GM19452 (cell line): Measurements from ENCODE around the gene KCTD1.

Experiments used
- ATAC-seq: cut with Tn5 transposase; IDR thresholded peaks from one replicate; pipeline ENCODE4 v1.9.1; 2021; ENCODE audit not compliant: unreplicated experiment

Gene KCTD1

DNA sequence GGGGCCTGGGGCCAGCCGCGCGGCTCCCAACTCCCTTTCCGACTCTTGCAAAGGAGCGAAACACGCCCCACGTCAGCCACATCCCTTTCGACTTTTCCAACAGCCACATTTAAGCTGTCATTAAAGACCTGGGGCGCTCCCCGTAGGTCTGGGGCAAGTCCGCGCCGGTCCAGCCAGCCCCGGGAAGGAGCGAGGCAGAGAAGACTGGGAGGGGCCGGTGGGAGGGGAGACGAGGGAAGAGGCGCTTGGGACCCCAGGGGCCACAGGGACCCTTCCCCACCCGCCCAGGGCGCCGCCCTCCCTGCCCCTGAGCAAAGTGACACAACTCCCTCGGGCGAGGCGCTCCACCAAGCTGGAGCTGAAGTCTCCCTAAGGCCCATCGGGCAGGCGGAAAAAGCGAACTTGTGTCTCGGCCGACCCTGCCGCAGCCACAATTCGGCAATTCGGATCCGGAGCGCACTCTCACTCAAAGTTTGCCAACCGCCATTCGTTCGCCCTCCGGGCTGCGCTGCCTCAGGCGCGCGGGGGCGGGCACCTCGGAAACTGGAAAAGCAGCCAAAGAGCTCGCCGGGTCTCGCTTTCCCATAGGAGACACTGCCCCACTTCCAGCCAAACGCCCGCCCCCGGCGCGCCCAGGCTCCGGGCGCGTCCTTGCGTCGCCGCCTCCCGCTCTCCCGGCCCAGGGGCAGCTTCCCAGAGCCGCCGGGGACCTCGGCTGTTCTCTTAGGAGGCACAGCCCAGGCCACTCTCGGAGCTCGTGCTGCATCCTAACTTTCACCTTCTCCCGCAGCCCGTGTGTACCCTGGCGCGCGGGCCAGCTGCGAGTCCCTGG lies 1.1 kb upstream of the KCTD1 start:
- ATAC-seq = no peak

DNA sequence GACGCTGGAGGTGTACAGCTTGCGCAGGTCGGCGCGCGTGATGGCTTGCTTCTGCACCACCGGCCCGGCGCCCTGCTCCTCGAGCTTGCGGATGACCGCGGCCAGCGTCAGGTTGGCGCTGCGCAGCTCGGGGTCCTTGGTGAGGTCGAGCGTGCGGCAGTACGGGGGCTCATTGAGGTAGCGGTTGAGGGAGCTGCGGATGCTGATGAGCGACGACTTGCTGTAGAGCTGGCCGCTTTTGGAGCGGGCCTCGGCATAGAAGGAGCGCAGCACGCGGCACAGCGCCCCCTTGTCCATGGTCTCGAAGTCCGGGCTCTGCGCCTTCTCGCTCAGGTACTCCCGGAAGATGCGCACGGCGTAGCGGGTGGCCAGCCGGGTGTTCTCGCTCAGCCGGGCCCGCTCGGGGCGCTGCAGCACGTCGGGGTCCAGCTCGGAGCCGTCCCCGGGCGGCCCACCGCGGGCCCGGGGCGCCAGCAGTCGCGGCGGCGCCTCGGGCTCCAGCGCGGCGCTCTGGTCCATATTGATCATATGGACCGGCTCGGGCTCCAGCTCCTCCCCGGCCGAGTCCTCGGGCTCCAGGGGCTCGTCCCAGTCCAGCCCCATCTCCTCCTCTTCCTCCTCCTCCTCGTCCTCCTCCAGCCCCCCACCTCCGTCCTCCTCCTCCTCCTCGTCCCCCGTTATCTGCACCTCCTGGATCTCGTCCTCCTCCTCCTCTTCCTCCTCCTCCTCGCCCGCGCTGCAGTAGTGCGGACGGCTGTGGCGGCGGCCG lies 523 bp downstream of the KCTD1 start:
- ATAC-seq = peak; percentile 60

DNA sequence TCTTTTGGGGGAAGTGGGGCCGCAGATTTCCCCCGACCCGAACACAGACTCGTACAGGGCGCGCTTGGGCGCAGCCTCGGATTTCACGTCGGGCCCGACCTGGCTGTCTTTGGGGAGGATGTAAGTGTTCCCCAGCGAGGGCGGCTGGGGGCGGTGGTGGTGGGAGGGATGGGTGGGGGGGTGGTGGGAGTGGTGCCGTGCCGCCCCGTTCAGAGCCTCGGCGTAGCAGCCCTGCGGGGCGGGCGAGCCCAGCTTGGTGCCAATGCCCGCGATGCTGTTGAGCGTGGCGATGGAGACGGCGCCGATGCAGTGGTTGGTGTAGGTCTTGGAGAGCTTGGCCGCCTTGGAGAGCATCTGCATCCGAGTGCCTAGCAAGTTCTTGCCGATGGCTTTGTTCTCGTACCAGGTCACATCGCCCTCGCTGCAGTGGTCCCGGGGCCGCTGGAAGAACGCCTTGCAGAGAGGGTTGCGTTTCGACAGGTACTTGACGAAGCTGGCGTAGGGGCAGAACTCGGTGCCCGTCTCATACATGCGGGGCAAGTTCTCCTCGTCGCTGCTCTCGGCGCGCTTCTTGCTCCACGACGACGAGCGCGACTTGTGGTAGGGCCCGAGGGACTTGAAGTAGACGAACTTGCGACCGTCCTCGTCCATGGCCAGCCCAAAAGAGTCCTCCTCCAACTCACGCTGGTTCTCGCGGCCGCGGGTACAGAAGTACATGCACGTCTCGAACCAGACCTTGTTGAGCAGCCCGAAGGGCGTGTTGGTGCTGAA lies 1.3 kb downstream of the KCTD1 start:
- ATAC-seq = no peak

DNA sequence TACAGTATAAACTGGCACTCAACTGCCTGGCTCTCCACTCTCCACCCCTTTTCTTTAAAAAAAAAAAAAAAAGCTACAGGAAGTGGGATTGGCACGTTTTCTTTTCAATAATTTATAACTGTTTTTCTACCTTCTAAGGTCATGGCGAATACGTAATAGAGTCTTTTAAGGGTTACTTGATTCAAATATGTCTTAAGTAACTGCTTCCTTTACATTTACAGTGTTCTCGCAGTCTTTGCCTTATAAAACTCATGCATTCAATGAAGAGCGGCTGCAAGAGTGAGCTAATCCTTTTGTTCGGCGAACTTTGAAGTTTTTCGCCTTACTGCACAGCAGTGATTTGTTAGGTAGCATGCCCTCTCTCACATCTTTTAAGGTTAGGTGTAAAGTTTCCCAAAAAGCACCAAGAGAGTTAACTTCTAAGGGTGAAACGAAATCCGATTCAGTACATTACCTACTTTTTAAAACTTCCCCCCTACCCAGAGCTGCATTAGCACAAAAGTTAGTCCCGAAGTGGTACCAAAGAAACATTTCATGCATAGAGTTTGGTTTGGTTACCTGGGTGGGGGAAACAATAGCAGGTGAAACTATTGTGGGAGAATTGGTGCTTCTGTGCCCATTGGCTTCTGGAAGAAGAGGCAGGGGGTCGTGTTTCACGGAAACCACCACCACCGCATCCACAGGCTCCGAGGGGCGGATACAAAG lies 2.0 kb downstream of the KCTD1 start:
- no peak for ATAC-seq

DNA sequence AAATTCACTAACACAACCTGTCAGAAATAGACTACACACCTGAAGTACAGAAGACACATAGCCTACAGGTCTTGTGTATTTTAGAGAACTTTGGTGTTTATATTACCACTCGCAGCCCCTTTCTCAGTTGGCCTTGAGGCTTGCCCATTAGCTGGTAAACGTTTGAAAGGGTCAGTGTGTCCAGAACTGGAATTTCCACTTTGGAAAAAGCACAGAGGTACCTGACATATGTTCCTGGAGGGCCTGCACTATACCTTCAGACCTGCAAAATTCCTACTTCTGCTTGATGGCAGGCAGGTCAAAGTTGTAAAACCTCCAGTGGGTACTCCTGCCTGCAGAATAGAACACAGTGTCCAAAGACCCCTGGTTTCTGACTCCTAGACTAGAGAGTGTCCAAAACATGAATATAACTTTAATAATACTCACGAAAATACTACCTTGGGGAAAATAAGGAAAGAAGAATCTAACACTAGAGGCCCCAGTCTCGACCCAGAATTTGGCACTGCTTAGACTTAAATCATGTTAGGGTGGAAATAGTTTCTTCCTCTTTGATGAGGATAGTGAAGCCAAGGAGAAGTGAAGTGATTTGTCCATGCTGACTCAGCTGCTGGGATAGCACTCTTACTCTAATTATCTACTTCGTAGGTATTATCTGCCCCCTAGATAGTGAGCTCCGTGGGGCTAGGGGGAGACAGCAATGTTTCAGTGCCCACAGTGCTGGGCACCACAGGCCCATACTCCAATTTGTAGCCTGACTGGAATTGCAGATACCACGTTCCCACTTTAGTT lies 2.8 kb downstream of the KCTD1 start:
- ATAC-seq = no peak

DNA sequence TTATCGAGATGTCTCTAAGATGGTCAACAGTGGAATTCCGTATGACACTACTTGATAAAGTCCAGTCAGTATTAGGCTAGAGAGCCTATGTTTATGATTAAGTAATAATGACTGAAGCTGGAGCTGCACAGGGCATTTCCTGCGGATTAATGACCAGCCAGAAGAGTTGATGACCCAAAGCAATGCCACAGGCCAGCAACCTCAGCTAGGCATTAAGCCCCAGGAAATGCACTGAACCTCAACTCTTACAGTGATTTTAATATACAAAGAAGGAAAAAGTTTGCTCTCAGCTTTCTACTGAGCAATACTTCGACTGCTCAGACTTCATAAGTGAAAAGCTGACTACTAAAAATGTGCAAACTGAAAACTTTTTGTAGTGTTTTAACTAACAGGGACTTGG lies 3.9 kb downstream of the KCTD1 start:
- no peak for ATAC-seq

DNA sequence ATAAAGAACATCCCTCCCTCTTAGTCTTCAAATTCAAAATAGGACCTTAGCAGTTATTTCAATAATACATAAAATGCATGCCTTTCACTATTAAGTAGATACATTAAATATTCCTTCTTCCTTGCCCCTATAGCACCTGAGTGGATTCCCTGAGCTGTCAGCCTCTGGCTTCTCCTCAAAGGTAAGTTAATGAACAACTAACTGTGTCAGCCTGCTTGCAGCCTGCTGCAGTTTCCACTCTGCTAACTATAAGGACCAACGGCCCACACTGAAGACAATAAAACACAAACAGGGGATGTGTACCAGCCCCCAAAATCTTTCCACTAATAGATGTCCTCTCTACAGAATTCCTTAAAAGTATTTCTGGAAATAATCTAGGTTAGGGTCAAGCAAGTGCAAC lies 5.0 kb downstream of the KCTD1 start:
- no peak for ATAC-seq

DNA sequence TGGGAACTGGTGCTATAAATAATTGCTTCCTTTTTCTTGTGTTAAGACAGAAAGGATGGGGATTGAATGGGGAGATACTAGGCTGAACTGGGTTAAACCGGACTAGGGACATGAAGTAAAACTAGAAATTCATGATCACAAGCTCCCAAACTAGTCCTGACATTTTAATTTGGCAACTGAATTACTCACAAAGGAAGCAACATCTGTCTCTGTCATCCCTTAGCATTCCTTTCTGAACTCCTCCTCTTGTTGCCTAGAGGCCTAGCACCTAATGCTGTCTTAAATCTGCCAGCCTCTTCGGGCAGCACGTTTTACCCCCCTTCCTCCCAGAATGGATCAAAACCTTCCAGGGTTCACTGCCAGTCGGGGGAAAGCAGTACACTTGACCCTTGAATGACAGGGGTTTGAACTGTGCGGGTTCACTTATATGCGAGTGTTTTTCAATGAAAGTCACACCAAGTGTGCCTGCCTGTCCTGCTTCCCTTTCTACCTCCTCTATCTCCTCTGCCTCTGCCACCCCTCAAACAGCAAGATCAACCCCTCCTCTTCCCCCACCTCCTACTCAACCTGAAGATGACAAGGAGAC lies 8.2 kb downstream of the KCTD1 start:
- no peak for ATAC-seq

DNA sequence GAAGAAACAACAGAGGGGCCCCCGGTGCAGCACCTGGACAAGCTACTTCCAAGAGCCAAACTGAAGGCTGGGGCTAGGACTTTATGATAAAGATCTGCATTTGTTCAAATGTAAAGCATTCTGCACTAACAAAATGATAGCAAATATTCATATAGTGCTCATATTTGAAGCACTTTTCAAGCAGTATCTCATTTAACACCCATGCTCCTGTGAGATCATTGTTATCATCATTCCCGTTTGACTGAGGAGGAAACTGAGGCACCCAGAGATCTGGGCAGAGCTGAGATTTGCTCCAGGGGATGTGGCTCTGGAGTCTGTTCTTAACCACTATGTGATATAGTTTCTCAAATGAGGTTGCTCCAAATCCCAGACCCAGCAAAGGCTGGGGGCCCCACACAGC lies 9.8 kb downstream of the KCTD1 start:
- ATAC-seq = no peak

DNA sequence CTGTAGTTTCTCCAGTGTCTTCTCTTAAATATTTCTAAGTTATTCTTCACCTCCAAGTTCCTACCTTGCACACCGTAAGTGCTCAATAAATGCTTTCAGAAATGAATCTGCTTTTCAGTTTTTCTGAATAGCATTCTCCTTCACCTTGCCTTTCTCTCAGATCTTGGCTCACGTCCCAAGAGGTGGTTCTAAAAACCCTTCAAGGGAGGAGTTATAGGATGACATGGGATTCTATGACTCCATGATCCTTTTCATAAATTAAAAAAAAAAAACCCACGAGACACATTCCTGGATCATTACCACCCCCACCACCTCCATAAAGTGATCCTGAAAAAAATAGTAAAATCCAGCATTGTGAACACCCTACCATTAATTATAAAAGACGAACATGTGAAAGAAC lies 11.7 kb downstream of the KCTD1 start:
- no peak for ATAC-seq

DNA sequence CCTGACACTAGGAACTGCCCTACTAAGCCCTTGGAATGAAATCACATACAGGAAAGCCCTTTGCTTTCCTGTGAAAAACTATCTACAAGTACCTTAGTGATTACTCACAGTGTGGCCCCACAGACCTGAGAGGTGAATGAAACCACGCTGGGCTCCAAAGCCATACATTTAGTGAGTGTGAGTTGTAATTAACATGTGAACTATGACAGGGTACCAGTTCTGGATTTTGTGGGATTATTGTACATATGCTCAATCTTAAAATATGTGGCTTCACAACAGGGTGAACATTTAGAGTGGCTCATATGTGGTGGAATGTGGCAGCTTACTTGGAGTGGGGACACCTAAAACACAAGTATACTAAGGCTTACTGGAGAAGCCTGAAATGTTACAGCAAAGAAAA lies 12.3 kb downstream of the KCTD1 start:
- no peak for ATAC-seq

DNA sequence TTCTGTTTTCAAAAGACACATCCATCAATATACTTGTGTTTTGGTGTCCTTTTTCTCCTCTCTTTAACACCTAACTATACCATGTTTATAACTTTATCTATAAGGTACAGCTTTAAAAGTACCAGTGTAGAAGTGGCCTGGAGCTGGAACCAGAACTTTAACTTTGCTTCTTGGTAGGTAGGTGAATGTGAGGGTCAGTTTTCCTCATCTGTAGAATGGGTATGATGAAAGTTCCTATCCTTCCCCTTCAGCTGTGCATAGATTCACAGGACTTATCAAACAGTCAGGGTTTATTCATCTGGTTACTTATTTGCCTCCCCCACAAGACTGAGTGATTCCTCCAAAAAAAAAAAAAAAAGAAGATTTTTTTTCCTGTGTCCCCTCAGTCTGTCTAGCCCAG lies 12.7 kb downstream of the KCTD1 start:
- ATAC-seq = no peak

DNA sequence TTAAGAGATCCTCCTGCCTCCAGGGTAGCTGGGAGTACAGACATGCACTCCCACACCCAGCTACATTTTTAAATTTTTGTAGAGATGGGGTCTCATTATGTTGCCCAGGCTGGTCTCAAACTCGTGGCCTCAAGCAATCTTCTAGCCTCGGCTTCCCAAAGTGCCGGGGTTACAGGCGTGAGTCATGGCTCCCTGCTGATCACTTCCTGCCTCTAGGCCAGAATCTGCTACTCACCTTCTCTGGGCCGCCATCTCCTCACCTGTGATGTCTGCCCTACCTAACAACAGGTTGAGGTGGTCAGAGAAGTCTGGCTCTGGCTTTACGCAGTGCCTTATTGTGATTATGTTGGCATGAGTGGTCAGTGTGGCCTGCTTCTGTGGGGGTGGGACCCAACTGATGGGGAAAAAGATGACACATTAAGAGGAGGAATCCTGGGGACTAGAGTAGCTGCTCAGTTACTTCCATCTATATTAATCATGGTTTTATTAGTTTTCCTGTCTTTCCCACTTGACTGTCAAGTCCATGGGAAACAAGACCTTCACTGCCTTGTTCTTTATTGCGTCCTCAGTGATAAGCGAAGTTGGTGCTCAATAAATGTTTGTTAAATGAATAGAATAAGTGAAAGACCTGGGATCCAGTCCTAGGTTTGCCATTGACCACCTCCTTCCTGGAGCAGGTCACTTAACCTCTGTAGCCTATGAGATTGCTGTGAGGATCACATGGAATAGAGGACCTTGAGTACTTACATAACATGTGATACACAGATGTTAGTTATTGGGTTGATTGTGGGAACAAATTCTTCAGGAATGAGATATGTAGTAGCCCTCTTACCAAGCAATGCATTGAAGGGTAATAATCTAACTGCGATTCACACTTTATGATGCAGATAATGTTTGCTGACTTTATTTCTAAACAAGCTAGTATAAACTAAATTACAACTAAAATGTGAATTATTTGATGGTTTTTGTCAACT lies 15.7 kb downstream of the KCTD1 start:
- ATAC-seq = no peak

DNA sequence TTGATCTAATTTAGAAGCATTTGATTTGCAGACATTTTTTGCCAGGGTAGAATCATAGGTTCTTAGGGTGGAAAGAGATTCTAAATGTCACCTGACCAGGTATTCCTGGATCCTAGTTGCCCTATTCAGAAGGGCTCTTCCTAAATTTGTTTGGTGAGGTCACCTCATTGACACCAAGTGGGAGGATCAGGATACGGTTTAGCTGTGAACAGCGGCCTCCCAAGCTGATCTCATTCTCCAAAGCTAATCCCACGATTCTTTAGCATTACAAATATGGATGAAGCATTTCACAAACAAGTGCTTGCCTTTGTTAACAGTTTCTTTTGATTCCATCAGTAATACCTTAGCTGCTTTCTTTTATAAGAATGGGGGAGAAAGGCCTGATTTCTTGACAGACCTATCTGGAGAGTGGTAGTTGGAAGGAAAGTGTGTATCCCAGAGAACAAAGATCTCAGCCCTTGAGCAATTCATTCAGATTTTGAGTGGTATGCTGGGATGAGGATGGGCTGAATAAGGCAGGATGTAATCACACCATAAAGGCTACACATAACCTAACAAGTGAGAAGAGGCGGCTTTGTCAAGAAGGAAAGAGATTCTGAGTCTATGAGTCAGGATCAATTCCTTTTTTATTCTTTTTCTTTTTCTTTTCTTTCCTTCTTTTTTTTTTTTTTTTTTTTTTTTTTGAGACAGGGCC lies 16.6 kb downstream of the KCTD1 start:
- ATAC-seq = no peak

DNA sequence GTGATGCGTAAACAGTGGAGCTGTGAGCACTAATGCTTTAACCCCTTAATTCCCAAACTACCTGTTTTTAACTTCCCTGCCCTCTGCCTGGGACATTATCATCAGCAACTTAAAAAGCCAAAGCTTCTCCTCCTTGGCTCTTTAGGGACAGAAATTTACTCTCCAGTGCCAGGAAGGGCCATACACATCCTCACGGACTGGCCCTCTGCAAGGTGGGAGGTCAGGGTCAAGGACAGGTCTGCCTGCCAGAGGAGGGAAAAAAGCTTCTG lies 21.5 kb downstream of the KCTD1 start:
- ATAC-seq = no peak

DNA sequence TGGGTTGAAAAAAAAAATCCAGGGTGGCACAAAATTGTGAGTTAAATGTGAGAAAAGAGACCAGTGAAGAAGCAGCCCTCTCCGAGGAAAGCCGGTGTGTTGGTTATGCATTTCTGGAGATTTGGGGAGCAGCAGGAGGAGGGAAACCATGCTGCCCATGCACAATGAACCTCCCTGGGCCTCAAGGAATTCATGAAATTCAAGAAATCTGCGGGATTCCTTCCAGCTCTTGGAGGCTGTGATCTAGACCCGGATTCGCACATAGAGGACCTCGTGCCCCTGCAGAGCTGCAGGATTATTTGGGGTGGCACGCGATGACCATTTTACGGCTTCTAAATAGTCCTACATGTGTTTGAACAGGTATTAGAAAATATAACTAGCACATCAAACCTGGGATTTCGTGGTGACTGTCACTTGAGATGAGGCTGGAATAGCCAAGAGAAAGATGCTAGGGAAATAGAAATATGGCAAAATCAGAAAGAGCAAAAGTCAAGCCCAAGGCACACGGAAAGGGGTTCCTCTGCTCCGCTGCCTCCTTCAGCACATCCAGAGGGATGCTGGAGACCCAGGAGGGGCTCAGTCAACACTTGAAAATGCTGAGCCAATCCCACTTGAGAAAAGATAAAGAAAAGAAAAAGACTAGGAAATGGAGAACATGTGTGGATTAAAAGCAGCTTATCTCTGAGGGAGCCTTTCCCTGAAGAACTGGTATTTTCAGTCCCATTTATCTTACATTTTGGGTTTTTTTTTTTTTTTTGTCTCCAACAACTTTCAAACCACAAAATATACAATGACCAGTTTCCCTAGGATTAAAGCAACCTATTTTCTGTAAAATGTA lies 22.0 kb downstream of the KCTD1 start:
- ATAC-seq = no peak

DNA sequence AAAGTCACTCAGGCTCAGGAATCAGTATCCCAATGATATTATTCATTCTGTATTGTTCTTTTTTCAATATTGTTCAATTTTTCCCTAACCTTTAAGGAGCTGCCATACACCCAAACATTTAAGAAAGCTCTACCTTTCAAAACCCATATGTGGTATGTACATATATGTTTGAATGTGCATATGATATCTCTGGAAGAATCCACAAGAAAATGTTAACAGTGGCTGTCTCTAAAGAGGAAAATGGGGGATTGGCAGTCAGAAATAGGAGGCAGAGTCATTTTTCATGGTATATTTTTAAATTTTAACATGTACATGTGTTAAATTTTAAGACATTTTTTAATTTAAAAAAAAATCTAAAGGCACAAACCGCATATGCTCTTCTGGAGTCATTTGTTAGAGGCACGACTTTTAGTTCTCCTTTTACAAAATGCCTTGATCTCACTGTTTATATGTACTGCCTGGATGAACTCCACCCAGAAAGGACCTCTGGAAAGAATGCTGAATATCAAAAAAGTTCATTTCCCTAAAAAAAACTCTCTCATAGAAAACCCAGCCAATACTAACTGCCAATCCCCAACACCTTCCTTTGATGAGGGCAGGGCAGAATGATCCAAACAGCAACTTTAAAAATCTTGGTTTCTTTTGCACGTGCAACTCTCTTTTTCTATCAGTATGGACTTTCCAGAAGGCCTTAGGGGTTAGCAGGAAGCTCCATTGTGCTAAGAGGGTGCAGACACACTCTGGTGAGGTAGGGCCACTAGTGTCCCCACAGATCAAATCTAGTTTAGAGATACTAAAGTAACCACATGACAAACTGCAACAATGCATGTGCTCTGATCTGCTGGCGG lies 23.6 kb downstream of the KCTD1 start:
- no peak for ATAC-seq
